Globus pallidus (tissue), 1 donor: Measurements from ENCODE around the gene NME9.

Source experiments
- DNase-seq: peaks from one replicate; pipeline ENCODE4 v3.0.0-alpha.2; 2015; ENCODE audit warnings: low spot score

NME9 gene

DNA sequence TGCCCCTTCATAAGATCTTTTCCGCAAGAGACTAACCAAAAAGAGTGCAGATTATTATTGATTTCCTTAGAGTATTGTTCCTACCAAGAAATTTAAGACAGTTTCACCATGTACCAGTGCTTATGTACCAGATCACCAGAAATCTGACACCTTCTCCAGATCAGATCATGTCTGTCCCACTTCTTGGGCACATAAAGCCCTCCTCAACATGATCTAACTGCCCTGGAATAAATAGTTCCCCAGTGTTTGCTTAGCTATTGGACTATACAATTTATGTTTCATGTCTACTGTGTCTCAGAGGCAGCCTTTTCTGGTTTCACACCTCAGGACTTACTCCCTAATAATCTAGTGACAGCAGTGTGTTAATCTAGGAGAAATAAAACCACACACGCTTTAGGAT is 46.8 kb downstream of the NME9 start:
- no peak for DNase-seq

DNA sequence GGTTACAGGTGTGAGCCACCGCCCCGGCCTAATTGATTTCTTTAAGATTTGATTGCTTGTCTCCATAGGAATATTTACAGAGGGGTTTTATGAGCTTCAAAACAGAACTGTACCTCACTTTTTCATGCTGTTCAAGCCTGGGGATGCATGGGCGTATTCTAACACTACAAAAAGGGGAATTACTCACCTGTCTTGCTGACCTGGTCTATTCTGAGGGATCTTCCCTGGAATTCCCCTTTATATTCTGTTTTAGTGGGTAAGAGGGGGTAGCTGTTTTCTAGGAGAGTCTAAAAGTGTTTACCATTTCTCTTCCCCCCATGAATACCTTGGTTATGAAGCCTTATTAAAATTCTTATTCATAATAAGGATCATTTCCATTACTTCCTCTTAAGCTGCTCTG is 48.1 kb downstream of the NME9 start:
- no peak for DNase-seq

GRCh38 chr3:138271189-138271794 is 58.4 kb downstream of the NME9 start:
- no peak for DNase-seq

DNA sequence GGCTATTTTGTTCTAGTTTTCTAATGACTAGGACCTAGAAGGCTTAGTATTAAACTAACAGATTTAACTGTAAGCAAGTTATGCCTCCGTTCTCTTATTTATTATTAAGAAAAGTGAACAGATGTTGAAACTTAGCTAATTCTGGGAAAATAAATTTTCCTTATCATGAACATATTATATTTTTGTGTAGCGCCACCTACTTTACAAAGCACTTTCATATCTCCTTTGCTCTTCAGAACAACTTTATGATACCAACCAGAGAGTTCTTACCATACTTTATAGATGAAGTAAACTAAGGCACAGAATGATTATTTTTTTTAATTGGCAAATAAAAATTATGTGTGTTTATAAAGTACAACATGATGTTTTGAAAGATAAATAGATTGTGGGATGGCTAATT is 59.4 kb downstream of the NME9 start:
- DNase-seq = no peak

DNA sequence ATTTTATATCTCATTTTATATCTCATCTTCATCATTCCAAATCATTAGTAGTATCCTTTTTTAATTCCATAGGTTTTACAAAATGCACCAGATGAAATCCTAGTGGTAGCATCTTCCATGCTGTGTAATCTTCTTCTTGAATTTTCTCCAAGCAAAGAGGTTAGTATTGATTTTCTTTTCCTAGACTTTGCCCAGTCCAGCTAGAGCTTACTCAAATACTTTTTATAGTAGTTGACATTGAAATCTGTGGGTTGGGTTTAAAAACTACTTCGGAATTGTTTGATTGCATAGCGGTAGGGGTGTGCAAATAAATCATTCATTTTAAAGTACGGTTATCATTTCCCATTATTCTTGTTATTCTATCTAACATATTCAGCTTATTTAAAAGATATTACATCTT is 62.6 kb downstream of the NME9 start:
- no peak for DNase-seq

- no peak for DNase-seq
These were observed 63.9 kb downstream of the NME9 start for GRCh38 chr3:138265745-138266144.

- peak; percentile 8 for DNase-seq
These were observed 66.5 kb downstream of the NME9 start for GRCh38 chr3:138263104-138263503.

DNA sequence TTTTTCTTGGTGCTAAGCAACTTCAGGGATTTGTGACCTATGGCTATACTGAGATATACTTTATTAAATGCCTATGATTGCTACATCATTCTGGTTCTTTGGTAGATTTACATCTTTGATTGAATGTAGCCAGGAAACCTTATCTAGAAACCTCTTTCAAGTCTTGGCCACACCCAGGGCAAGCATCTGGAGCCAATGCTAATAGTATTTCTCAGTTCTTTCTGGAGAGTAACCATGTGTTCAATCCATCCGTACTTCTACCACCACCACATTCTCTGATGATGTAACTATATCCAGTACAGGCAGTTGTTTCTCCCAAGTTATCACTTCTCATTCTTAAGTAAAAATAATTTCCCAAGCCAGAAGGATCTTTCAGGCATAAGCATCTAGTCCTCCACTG is 69.0 kb downstream of the NME9 start:
- no peak for DNase-seq

GRCh38 chr3:138259126-138259525 is 70.5 kb downstream of the NME9 start:
- DNase-seq = no peak

DNA sequence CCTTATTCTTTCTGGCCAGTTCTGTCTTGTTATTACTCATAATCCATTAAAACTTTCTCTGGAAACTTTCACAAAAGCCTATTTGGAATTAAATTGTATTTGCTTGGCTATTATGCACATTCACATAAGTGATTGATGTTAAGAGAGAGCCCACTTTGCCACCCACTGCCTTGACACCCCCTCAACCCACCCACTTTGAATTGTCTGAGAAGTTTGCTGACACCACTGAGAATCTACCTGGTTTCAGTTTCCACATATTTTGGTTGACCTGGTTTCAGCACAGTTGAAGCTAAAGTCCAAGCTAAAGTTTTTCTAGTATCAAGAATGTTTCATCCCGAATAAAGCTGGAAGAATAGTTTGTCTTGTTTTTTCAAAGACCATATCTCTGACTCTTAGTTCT is 71.7 kb downstream of the NME9 start:
- DNase-seq = no peak

DNA sequence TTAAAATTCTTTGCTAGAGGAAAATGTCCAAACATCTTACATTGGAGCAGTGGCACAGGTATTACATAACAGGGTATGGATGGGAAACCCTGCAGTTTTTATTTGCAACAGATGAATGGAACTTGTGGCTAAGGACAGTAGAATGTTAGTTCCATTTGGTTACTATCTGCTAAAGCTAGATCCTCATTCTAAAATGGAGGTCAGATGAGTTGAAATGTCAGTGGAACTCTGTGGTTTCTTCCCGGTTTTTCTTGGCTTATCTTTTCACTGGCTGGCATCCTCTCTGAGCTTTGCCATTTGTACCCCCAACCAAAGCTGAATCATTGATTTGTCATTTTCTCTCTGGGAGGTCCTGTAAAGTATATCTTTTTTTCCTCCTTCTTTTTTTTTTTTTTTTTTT is 73.6 kb downstream of the NME9 start:
- no peak for DNase-seq

GRCh38 chr3:138254216-138254615 is 75.4 kb downstream of the NME9 start:
- no peak for DNase-seq

GRCh38 chr3:138253609-138254008 is 76.0 kb downstream of the NME9 start:
- no peak for DNase-seq
